GM19397 (cell line): ENCODE measurements around the gene KRT13.

Source experiments
- ATAC-seq: cut with Tn5 transposase; IDR thresholded peaks from one replicate; pipeline ENCODE4 v1.9.1; 2021; ENCODE audit warnings: mild to moderate bottlenecking, moderate library complexity; ENCODE audit not compliant: unreplicated experiment

KRT13 gene

DNA sequence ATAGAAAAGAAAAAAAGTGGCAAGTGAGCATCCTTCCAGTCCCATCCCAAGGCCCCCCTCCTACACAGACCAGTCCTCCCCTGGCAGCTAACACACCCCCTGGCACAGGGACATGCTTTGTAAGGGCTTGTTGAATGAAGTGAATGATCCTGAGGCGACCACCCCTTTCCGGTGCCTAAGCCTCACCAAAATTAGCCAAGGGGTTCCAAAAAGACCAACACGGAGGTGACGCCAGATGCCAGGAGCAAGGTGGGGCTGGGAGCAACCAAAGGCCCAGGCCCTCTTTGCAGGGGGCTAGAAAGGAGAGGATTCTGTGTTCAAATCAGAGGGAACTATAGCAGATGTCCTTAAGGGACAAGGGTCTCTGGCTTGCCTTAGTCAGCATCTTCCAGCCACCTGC, 30.0 kb downstream of the KRT13 start:
- ATAC-seq: no peak

DNA sequence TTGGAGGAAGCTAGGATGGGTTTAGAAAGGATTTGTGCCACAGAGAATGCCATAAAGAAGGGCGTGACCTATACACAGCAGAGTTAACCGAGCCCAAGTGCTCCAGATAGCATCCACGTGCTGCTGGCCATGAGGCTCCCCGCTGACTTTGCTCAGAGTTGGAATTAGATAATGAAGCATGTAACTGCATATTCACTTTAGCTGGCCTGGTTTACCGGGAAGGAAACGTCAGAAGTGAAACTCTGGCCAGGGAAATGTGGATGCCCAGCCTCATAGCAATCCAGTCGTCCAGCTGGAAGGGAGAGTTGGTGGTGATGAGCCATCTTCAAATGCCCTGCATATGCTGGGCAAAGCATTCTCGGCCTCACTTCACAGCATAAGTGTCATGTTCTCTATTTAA, 30.5 kb downstream of the KRT13 start:
- ATAC-seq: no peak

DNA sequence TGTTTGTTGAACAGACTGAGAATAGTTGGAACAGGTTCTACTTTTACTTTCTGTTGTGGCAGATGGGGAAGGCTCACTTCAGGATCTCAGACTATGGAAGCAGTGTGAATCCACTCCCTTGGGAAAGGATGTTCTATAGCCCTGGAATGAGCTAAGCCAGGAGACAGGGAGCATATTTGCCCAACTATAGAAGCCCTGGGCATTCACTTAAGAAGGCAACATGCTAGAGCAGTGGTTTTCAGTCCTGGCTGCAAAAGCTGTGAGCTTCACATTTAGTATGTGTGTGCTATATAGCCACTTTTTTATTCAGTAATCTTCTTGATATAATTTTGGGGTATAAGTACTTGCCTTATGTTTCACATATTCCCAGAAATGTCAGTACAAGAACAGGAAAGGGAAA, 37.1 kb downstream of the KRT13 start:
- ATAC-seq: no peak

DNA sequence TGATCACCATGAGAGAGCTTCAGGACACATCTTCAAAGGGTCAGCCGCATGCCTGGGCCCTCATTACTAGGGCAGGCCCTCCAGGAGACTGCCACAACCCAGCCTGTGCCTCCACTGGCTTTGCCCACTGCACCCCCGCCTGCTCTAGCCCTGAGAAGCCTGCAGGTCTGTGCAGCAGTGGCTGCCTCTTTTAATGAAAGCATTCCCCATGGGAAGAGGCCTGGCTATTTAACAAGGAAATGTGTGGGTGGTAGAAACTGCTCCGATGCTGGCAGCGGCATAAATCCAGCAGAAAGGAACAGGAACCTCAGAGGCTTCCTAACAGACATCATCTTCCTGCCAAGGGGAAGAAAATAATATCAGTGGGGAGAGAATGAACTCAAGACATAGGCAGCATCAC, 37.9 kb downstream of the KRT13 start:
- no peak for ATAC-seq

DNA sequence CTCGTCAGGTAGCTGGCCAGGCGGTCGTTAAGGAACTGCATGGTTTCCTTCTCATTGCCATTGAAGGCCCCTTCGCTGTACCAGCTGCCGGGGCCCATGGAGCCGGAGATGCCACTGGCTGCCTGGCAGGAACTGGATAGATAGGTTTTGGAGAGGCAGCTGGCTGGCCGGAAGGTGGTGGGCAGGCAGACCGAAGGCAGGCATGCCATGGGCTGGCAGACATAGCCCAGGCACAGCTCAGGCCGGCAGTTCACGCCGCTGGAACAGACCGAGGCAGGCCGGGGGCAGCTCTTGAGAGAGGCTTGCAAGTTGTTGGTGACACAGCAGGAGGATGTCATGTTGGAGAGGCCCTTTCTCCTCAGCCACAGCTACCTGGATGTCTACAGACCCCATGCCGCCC, 38.4 kb downstream of the KRT13 start, which contains the start of gene KRT32:
Gene KRT32, minus strand, starts transcription at position 399 of the 400 bp plus-strand sequence. Its CDS starts 61 bp downstream, at position 338.
- ATAC-seq: no peak

DNA sequence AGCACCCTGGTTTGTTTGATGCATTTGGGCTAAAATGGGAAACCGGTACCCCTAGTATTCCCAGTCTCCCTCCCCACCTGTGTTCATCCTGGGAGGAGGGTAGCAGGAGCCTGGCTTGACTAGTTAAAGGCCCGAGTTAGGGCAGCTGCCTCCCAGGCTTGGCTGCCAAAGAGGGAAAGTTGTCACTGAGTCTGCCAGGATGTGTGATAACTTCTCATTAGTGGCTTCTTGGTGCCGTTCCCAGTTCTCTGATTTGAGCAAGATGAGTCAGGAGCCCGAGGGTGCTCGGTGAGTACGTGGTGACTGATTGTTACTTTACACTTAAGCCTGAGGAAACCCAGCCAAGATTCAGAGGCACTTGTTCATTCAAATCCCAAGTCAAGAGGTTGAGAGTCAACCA, 40.7 kb downstream of the KRT13 start:
- no peak for ATAC-seq

DNA sequence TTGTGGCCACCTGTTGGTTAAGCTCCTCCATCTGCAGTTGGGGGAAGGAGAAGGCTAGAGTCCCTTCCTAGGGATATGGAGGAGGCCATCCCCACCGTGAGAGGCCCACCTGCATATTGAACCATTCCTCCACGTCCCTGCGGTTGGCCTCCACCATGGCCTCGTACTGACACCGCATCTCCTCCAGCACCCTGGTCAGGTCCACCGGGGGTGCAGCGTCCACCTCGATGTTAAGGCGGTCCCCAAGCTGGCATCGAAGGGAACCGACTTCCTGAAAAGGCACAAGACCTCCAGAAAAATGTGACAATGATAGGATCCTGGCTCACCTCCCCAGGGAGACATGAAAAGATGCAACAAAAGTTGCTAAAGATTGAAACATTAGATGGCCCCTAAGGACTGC, 41.2 kb downstream of the KRT13 start:
- no peak for ATAC-seq

DNA sequence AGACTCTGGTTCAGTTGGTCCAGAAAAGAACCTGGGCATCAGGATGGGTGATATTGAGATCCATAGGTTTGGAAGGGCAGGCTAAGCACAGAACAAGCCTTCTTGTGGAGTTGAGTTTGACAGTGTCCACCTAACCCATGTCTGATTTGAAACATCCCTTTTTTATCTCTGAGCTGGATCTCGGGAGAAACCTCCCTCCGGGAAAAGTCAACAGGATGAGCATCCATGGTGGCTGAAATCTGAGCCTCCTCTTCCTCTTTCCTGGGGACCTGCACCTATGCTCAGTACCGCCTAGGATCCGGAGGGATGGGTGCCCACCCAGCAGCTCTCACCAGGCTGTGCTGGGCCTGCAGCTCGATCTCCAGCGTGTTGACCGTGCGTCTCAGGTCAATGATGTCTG, 41.7 kb downstream of the KRT13 start:
- no peak for ATAC-seq

DNA sequence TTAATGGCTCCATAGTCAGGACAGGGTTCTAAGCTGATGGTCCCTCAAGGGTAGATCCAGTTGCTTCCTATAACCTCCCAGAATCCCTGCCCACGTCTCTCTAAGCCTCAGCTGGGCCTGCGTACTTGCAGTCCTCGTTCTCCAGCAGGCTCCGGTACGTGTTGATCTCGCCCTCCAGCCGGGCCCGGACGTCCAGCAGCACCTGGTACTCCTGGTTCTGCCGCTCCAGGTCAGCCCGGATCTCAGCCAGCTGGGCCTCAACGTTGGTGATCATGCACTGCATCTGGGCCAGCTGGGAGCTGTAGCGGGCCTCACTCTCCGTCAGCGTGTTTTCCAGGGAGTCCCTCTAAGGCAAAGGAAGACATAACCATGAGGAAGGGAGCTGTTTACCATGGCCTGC, 42.7 kb downstream of the KRT13 start:
- no peak for ATAC-seq

DNA sequence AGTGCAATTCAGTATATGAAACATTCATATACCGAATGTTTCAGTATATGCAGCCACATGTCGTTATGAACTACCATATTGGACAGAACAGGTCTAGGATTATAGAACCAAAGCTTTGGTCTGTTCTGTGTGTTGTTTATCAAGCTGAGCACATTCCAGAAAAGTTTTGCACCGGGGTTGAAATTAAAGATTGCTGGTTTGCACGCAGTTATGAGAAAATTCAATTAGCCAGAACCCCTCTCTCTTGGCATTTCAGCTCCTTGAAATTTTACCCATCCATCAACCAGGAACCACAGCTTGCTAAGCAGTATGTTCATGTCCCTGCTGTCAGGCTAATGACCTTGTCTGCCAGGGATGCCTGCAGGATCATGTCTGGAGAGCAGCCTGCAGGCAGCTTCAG, 47.7 kb downstream of the KRT13 start:
- ATAC-seq: no peak

DNA sequence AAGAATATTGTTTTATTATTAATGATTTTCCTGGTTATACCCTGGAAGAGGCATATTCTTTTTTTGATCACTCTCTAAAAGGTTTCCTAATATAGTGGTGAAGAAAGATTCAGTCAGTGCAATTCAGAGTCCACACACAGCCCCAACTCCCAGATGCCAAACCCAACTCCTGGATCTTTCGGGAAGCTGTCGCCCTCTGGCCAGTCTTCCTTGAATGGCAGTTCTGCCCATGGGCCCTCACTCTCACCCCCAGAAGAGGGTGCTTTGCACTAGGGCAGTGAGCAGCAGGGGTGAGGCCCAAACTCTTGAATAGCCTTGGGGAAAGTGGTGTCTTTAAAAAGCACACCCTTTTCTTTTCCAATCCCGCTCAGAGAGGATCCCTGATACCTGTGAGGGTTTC, 49.2 kb downstream of the KRT13 start:
- ATAC-seq: no peak

DNA sequence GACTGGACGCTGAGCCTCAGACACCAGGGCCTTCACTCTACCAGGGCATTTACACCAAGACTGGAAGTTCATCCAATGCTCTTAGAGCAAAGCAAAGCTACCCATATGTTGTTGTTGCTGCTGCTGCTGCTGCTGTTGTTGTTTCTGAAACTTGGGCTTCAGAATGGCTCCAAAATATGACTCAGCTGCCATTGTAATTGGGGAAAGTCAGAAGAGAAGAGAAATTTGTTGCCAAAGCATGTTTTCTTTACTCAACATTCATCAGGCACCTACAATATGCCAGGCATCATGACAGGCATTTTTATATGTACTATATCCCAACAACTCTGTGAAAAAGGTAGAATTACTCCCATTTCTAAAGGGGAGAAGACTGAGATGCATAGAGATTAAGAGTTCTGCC, 50.2 kb downstream of the KRT13 start:
- no peak for ATAC-seq

DNA sequence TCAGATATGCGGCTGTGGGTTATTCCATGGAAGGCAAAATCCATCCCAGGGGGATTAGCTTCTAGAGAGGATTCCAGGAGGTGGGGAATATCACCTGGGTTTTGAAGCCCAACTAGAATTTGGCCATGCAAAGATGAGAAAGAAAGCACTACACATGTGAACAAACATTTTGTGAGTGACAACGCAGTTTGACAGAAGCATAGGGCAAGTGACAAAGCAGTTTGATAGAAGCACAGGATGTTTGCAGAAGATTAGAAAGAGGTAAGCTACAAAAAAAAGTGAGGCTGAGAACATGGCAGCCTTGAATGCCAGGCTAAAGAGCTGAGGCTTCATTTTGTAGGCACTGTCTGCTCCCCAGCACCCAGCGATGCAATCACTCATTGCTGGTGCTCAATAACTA, 52.3 kb downstream of the KRT13 start:
- no peak for ATAC-seq

DNA sequence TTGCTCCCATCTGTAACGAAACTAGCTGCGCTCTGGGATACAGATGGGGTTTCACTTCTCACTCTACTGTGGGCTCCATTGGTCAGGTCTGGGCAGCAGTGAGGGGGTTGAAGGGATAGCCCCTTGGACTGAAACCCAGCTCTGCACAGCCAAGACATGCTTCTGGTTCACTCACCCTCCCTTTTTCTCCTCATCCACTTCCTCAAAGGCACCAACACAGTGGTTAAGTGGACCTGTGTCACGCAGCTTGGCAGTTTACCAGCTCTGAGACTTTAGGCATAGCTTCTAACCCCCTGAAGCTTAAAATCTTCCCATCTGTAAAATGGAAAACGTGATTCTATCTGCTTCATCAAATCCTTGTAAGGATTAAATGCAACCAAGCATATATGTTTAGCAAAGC, 53.1 kb downstream of the KRT13 start:
- ATAC-seq: no peak

DNA sequence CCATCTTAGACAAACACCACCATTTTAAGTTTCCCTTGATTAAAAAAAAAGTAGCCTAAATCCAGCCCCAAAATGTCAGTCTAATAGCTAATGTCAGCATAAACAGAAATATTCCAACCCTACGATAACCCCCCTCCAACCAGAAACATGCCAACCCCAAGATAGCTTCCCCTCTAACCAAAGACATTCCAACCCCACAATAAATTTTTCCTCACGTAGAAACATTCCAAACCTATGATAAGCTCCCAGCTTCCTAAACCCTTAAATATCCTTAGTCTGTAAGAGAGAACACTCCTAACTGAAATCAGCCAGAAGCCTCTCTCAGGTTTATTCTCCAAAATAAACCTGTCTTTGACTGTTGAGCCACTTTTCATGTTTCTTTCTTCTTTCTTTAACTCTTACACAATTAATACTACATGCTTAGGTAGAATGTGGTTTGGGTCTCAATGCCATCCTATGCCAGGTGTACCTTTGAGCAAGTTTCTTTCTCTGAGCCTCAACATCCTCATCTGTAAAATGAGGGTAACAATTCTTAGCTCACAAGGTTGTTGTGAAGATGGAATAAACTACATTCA, 54.2 kb downstream of the KRT13 start:
- no peak for ATAC-seq
